ENCODE data around the gene CTSD.

CTSD gene

DNA sequence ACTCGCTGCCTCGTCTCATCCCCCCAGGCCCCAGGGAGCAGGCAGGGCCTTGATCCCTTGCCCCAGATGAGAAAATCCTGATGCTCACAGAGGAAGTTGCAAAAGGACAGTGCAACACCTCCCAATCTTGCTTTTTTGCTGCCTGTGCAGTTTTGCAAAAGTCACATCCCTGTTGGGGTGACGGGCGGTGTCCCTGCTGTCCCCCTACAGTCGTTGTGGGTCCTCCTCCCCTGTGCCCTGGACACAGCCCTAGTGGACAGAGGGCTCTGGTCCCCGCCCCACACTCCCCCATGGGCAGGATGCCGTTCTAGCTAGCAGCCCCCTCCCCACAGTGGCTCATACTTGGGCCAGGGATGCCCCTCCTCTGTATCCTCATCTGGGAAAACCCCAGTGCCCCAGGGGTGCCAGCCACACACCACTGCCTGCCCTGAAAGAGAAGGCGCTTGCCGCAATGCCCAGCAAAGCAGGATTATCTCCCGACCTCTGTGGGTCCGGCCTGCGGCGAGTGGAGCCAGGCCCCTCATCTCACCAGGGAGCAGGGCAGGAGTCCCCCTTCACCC lies 18.4 kb upstream of the CTSD start:
- no peak for DNase-seq

DNA sequence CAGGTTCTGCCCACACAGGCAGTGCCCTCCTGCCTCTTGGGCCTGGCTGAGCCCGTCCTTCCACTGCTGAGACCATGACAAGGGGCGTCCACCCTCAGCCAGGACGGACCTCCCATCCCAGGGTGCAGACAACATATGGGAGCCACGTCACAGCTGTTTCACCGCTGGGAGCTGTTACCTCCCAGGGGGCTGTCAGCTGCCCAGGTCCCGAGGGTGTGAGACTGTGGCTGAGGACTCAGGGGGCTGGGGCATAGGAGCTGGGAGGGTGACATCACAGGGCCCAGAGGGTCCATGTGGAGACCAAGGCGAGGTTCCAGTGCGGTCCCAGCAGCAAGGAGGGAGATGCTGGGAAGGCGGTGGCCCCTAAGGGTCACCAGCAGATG lies 17.9 kb upstream of the CTSD start:
- no peak for DNase-seq

DNA sequence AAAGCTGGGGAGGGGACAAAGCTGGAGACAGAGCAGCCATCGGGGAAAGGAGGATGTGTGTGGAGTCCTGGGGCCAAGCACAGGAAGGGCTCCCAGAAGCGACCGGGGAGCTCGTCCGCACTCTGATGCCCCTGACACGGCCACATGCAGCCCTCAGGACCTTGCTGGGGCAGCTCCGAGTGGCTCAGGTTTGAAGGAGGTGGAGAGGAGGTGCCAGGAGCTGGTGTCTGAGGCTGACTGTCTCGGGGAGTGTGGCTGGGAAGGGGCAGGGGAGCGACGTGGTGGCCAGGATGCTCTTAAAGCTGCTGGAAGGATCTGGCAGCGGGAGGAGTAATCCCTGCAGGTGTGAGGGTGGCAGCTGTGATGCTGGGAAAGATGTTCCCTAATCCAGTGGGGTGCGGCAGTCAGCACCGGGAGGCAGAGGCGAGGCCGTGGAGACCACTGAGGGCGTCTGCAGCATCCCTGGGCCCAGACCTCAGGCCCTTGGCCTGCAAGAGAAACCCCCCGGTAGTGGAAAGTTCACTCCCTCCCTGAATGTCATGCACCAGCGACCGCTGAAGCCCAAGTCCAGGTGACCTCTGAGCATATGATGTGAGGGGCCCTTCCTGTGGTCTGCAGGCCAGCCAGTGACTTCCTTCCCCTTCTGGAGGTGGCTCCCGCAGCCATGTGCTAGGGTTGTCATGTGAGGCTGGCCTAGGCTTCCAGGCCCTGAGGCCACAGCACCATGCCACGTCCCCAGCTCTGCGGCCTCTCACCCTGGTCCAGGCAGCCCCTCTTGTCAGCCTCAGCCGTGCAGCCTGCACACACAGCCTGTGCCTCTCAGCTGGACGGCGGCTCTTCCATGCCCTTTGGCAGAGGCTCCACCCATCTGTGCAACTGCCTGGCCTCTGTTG lies 17.2 kb upstream of the CTSD start:
- DNase-seq, result no peak

DNA sequence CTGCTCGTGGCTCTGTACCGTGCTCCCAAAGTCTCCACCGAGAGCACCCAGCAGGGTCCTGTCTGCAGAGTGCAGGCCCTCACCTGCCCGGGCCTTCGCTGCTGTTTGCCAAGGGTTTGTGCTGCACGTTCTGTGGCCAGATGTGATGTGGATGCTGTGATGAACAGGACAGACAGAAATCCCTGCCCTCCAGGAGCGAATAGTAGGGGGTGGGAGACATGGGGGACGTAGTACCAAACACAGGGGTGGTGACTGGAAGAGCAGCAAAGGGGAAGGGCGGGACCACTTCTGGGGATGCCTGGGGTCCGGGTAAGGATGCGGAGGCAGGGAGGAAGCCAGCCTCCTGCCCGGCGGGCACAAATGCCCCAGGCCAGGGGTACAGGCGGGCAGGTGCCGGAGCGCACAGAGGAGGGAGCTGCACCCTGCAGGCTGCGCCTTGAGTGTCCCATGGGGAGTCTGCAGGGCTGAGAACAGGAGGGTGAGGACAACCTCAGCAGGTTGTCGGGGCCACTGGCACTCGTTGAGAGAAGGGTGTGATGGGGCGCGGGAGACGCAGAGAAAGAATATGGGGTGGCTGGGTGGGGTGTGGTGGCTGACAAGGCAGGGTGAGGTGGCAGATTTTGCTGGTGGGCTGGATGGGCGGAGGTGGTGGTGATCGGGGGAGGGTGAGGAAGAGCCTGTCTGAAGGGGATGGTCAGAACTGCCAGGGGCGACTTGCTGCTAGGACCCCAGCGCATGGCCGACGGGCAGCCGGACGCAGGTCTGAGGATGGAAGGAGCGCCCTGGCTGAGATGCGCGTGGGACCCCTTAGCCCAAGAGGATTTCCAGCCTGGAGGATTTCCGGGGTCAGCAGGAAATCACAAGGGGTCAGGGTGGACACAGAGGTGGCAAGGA lies 16.3 kb upstream of the CTSD start:
- DNase-seq, result no peak

DNA sequence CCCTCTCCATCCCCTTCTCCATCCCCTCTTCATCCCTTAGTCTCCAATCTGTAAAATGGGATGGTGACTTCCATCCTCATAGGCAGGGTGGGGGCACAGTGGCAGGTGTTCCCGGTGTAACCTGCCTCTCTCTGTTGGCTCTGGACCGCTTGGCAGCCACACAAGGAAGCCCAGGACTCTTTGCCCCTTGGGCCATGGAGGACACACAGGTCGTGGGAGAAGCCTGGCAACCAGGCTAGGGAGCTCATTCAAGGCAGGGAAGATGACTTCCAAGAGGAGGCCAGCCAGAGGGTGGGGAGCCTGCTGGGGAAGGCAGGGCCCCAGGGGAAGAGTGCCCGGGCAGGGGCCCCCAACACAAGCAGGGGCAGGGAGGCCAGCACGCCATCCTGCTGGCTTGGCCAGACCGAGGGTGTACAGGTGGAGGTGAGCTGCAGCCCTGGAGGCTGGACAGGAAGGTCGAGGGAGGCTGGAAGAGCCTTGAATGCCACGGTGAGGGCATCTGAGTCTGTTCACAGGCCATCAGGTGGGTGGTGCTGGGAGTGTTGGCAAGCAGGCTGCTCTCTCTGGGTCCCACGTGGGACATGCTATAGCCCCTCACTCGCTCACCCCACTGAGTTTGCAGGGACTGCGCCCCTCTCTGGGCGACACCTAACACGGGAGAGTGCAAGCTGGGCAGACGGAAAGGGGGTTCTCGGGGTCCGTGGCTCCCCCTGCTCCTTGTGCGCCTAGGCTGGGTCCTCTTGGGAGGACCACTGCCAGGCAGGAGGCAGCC lies 15.5 kb upstream of the CTSD start:
- no peak for DNase-seq

DNA sequence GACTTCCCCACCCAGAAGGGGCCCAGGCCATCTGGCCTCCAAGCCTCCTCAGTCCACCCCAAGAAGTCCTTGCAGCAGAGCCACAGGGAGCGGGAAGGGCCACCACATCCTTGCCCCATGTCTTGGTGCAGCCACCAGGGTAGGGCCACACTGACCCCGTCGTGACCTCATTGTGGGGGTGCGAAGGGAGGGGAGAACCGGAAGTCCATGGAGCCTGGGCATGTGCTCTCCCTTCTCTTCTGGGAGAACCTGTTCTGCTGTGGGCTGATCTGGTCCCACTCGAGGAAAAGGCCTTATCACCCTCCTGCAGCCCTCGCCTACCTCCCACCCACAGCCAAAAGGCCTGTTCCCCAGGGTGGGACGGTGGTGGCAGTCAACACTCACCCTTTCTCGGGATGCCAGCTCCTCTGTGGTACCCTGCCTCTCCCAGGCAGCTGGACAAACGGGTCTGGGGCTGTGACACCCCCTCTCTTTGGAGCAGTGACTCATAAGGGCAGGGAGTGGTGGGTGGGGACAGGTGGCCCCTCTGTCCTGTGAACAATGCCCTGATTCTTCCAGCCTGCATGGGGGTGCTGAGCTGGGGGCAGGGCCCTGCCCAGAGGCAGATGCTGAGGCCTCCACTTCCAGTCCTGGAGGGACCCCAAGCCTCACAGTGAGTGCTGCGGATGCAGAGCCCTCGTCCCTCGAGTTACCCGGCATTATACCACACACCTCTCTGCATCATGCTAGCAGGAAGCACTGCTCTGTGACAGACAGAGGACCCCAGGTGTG lies 14.6 kb upstream of the CTSD start:
- no peak for DNase-seq

DNA sequence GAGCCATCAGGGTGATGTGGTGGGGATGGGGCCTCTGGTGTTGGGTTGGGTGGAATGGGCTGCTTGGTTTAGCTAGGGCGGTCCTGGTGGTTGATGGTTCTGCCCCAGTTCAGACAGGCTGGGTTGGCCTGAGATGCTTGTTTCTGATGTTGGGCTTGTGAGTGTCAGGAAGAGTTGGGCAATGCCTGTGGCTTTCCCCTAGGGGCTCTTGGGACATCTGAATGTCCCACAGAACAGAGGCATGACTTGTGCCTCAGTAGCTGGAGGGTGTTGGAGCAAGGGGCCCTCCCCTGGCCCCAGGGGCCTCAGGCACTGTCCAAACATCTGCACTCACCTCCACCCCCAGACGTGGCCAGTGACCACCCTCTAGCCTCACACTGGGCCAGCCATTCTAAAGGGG lies 14.0 kb upstream of the CTSD start:
- no peak for DNase-seq

DNA sequence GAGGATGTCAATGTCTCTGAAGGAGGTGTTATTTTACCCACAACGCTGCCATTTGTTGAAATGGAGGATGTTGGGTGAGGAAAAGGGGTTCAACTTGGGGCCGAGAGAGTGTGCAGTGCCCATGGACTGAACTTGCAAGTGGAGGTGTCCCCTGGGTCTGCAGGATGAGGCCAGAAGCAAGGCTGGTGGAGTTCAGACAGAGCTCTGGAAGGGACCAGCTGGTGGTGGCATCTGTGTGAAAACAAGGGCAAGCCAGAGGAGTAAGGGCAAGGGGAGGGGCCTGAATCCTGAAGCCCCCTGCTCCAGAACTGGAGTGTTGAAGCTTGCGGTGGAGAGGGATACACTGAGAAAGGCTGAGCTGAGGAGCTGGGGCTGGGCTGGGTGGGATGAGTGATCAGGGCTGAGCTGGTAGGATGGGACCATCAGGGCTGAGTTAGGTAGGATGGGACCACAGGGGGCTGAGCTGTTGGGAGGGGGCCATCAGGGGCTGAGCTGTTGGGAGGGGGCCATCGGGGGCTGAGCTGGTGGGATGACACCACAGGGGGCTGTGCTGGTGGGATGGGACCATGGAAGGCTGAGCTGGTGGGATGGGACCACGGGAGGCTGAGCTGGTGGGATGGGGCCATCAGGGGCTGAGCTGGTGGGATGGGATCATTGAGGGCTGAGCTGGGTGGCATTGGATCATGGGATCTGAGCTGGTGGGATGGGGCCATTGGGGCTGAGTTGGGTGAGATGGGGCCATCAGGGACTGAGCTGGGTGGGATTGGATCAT lies 13.4 kb upstream of the CTSD start:
- no peak for DNase-seq

DNA sequence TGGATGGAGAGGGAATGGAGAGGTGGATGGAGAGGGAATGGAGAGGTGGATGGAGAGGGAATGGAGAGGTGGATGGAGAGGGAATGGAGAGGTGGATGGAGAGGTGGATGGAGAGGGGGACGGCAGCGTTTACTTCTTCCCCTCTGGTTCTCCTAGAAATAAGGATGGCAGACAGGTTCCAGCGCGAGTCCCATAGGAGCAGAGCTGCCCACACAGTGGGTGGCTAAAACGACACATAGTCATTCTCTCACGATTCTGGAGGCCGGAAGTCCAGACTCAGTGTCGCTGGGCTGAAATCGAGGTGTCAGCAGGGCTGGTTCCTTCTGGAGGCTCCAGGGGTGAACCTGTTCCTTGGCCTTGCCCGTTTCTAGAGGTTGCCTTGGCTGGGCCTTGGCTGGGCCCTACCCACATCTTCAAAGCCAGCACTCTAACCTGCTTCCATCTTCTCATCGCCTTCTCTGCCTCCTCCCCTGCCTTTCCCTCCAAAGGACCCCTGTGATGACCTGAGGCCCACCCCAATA lies 12.7 kb upstream of the CTSD start:
- no peak for DNase-seq

DNA sequence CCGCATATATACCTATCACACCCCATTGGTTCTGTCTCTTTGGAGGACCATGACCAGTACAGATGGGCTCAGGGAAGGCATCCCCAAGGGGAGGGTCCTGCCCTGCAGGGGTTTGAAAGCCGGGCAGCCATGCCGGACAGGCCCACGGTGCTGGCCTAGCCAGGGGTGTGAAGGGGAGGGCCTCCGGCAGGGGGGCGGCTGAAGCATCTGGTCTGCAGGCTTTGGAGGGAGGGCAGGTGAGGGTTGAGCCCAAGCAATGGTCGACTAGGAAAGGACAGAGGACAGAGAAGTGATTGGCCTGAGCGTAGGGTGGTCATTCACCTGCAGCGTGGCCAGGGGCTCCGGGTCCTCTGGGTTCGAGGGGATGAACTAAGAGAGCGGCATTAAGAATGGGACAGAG lies 11.2 kb upstream of the CTSD start:
- DNase-seq, result no peak

DNA sequence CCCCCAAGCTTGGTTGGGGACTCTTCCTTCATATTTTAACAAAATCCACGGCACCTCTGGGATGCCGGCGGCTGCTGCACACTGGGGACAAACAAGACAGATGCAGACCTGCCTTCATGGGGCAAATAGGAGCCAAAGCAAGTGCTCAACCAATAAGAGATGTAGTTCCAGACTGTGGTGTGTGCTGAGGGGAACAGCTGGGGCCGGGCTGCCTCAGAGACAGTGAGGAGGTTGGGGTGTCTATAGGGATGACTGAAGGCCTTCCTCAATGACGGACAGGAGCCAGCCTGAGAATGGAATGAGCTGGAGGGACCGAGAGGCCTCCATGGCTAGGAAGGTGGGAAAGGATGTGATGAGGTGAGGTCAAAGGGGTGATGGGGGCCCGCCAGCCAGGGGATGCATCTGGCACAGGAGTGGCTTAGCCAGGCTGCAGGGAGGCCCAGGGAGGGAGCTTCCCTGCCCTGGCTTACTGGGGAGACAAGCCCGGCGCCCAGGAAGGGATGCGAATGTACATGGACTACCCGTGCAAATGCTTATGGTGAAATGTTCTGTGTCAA lies 10.3 kb upstream of the CTSD start:
- no peak for DNase-seq

DNA sequence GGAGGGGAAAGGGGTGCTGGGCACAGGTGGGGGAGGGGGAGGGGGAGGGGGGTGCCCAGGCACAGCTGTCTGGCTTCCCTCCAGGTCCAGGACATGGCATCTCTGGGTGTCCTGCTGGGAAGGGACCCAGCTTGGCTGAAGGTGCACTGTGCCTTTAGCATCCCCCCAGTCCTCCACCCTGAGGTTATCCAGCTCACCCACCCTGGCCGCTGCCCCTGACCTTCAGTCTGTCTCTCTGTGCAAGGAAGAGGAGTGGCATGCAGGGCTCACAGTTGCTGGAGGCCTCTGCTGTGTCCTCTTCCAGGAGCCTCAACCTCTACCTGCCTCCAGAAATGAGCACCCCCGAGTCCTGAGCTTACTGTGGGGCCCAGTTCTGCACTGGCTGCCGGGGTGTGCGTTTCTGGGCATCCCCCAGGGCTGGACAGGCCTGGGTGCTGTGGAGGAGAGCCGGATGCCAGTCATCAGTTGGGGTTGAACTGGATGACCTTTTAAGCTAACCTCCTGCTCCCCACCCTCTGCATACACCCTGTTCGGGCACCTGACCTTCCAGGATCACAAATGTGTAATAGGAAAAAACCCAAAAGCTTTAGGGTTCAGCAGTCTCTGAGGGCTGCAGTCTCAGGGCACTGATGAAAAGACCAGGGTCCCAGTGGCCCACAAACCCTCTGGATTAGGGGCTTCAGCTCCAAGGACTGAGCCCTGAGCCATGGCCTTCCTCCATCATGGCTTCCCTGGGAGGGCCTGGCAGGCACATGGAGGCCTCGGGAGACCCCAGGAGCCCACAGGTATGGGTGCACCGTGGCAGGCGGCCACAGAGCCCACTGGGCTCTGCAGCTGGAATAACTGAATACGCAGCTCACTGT lies 9.6 kb upstream of the CTSD start:
- DNase-seq, result no peak

DNA sequence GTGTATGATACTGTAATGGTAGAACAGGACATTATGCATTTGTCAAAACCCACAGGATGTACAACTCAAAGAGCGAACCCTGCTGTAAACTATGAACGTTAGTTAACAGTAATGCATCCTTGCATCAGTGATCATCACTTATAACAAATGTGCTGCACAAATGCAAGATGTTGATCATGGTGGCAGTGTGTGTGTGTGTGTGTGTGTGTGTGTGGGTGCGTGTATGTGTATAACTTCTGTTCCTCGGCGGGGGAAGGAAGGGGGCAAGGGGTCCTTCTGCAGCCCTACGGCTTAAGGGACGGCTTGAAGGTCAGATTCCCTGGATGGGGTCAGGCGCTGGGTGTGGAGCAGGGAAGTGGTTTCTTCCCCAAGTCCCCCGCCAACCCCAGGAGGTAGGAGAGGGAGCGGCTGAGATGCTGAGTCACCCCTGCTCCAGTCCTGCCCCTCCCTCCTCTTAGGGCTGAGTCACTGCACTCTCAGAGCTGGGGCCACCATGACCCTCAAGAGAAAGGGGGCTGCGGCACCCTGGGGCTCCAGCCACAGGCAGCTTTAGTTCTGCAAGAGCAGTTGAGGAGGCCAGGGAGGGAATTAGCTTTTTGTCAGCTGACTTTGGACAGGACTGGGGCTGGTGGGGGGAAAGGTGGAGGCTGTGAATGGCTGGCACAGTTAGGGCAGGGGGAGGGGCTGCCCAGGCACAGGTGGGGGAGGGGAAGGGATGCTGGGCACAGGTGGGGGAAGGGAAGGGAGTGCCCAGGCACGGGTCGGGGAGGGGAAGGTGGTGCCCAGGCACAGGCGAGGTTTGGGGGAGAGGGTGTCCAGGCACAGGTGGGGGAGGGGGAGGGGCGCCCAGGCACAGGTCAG lies 8.8 kb upstream of the CTSD start:
- DNase-seq, result peak; percentile 96

DNA sequence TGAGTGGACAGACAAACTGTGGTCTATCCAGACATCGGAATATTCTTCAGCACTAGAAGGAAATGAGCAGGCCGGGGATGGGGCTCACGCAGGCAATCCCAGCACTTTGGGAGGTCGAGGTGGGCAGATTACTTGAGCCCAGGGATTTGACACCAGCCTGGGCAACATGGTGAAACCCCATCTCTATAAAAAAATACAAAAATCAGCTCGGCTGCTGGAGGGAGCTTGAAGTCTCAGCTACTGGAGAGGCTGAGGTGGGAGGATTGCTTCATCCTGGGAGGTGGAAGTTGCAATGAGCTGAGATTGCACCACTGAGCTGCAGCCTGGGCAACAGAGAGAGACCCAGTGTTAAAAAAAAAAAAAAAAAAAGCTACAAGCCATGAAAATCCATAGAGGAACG lies 8.0 kb upstream of the CTSD start:
- DNase-seq, result peak; percentile 69

DNA sequence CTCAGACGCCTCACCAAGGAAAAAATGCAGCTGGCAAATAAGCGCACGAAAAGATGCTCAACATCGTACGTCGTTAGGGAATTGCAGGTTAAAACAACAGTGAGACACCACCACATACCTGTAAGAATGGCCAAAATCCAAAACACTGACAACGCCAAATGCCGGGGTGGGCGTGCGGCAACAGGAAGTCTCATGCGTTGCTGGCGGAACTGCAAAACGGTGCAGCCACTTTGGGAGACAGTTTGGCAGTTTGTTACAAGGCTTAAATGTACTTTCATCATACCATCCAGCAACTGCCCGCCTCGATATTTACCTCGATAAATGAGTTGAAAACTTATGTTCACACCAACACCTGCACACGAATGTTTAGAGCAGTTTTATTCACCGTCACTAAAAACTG lies 7.5 kb upstream of the CTSD start:
- no peak for DNase-seq

DNA sequence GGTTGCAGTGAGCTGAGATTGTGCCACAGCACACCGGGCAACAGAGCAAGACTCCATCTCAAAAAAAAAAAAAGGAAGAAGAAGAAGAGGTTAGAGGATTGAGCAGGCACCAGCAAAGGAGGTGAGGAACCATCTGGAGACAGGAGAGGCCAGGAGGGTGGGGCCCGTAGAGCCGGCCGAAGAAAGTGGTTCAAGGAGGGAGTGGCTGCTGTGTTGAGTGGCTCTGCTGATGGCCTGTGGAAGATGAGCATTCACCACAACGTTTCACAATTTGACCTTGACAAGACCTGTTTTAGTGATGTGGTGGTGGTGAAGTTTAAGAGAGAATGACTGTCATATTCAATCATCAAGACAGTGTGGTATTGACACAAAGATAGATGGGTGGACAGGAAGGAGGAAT lies 6.8 kb upstream of the CTSD start:
- DNase-seq, result no peak

DNA sequence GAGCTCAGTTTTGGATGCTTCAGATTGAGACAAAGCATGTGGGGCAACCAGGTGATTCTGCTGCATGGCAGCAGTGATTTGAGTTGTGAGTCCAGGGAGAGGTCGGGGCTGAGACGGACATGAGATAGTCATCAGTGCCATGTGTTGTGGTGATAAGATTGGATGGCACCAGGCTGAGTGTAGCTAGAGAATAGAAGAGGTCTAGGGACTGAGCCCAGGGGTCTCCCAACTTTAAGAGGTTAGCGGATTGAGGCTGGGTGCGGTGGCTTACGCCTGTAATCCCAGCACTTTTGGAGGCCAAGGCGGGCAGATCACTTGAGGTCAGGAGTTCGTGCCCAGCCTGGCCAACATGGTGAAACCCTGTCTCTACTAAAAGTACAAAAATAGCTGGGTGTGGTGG lies 6.3 kb upstream of the CTSD start:
- DNase-seq, result no peak

DNA sequence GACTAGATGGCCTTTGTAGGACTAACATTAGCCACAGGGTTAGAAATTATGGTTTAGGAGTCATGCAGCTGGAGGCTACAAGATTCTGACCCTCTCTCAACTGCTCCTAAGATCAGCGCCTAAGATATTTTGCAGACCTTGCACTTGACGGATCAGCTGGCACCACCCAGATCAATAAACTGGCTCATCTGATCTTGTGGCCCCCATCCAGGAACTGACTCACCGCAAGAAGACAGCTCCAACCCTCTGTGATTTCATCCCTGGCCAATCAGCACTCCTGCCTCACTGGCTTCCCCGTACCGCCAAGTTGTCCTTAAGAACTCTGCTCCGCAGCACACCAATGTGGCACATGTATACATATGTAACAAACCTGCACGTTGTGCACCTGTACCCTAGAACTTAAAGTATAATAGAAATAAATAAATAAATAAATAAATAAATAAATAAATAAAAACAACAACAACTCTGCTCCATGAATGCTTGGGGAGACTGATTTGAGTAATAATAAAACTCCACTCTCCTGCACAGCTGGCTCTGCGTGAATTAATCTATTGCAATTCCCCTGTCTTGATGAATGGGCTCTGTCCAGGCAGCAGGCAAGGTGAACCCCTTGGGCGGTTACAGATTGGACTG lies 5.7 kb upstream of the CTSD start:
- peak; percentile 37 for DNase-seq
